Measurements from ENCODE around the gene RIPOR2. TPM values are rescaled to one million over a fixed set of nuclear protein-coding genes. Genes with fewer than 3 reads are reported as not detected.

The RIPOR2 gene
- total RNA-seq, 4 donors from 2014 or later, result 3.7 to 112 (median 6.1) TPM

DNA sequence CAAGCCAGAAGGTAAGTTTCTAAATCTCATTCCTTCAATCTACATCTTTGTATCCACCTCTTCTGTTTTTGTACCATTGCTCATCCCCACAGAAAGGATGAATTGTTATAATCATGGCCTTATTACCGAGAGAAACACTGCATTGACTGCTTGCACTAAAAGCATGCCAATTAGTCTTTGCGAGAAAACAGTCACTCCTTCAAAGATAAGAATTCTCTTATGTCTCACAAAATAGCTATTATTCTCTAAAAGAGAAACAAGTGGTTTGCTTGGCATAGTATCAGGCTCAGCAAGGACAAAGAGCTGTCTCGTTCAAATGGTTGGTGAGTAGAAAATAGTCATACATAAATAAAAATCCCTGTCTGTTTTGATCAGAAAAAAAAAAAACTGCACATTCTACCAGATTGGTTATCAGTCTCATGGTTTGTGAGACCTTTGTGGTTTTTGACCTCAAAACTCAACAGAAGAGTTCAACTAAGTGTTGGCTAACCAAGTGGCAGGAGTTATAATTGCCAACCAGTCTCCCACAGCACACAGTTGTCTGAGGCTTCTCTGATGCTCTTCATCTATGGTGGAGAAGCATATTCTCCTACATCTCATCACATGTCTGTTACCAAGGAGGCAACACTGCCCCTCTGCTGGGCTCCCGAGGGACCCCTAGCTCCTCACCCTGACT is 101.9 kb downstream of the RIPOR2 start:
- H3K9me3 ChIP-seq, result no peaks in the 10 kb centered on the region
- TF ChIP-seq, protein P1, sequence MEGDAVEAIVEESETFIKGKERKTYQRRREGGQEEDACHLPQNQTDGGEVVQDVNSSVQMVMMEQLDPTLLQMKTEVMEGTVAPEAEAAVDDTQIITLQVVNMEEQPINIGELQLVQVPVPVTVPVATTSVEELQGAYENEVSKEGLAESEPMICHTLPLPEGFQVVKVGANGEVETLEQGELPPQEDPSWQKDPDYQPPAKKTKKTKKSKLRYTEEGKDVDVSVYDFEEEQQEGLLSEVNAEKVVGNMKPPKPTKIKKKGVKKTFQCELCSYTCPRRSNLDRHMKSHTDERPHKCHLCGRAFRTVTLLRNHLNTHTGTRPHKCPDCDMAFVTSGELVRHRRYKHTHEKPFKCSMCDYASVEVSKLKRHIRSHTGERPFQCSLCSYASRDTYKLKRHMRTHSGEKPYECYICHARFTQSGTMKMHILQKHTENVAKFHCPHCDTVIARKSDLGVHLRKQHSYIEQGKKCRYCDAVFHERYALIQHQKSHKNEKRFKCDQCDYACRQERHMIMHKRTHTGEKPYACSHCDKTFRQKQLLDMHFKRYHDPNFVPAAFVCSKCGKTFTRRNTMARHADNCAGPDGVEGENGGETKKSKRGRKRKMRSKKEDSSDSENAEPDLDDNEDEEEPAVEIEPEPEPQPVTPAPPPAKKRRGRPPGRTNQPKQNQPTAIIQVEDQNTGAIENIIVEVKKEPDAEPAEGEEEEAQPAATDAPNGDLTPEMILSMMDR (IDR thresholded peaks at IDR 0.05), result no peak
- no peak for TF ChIP-seq POLR2A (IDR thresholded peaks at IDR 0.05)
- DNase-seq, result no peak
- no peak overlapping the region for H3K27ac ChIP-seq
- H3K27me3 ChIP-seq, result no peaks in the 10 kb centered on the region
- no peak overlapping the region for H3K4me3 ChIP-seq
- H3K4me1 ChIP-seq, result no peaks in the 10 kb centered on the region
- H3K36me3 ChIP-seq, result no peaks in the 10 kb centered on the region

DNA sequence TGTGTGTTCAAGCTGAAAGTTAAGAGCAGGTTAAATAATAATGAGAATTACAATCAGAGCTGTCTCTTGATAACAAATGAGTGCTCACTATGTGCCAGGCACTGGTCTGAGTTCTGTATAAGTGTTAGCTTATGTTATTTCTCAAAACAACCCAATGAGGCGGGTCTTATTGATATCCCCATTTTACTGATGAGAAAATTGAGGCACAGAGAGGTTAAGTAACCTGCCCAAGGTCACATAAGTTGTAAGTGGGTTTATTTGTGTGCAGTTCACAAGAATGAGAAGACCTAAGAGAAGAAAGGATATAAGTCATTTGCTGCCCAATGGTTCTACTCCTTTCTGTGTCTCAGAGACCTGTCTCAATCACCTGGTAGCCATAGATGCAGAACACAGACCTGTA is 103.0 kb downstream of the RIPOR2 start:
- Histone ChIP-seq H3K4me1 (no peaks in the 10 kb centered on the region), H3K27me3 (no peaks in the 10 kb centered on the region), H3K27ac (no peak overlapping the region), H3K4me3 (no peak overlapping the region), H3K36me3 (no peaks in the 10 kb centered on the region), H3K9me3 (no peaks in the 10 kb centered on the region)
- no peak for TF ChIP-seq POLR2A (IDR thresholded peaks at IDR 0.05)
- TF ChIP-seq, protein P1 (IDR thresholded peaks at IDR 0.05), result no peak
- no peak for DNase-seq

DNA sequence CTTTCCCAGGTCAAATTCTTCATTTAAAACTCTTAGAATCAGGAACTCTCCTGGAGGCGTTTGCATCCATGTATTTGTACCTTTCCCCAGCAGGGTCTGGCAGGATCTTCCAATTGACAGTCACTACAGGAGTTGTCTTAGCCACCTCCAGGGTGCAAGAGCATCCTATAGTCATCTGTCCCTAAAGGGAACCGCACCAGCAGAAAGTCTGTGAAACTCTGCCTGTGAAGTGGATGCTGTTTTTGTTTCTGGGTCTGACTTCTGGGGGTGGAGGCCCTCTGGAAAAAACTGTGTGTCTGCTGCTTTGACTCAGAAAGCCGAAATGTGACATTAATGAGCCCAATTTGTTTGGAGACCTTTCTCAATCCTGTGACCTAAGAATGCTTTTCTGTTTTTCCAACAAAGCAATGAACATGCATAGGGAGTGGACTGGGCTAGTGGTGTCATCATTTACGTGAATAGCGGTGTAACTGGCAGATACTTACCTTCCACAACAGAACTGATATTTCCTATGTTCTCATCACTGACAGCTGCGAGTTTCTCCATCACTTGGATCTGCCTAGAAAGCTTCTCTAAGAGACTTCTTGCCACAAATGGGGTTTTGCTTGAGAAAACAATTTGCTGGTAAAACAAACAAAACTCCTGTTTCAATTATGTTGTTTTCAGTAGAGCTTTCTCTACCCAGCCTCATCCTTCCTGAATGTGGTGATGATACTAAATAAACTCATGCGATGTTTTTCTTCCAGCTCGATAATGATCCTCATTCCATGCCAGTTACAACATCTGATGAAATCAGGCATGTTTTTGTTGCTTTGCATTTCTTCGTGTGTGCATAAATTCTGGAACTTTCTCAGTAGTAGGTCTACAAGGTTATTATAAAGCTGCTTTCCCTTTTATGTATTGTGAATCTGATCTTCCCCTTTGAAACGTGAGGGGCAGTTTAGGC is 103.7 kb downstream of the RIPOR2 start:
- Histone ChIP-seq H3K27me3 (no peaks in the 10 kb centered on the region), H3K36me3 (no peaks in the 10 kb centered on the region), H3K27ac (no peak overlapping the region), H3K4me1 (no peaks in the 10 kb centered on the region), H3K4me3 (no peak overlapping the region), H3K9me3 (no peaks in the 10 kb centered on the region)
- DNase-seq, result no peak
- TF ChIP-seq, protein P1 (IDR thresholded peaks at IDR 0.05), result no peak
- TF ChIP-seq POLR2A (IDR thresholded peaks at IDR 0.05), result no peak

DNA sequence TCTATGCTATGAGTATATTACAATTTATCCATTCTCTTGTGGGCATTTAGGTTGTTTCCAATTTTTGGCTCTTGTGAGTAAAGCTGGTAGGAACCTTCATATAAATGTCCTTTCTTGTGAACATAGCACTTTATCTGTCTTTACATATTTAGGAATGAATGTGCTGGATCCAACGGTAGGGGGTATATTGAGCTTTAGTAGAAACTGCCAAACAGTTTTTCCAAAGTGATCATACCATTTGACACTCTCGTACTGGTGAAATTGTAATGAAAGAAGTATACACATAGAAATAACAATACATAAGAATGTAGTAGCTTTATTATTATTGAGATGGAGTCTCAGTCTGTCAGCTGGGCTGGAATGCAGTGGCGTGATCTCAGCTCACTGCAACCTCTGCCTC is 106.1 kb downstream of the RIPOR2 start:
- Histone ChIP-seq H3K27ac (no peak overlapping the region), H3K27me3 (no peaks in the 10 kb centered on the region), H3K9me3 (no peaks in the 10 kb centered on the region), H3K4me3 (no peak overlapping the region), H3K4me1 (no peaks in the 10 kb centered on the region), H3K36me3 (no peaks in the 10 kb centered on the region)
- no peak for TF ChIP-seq POLR2A (IDR thresholded peaks at IDR 0.05)
- TF ChIP-seq, protein P1 (IDR thresholded peaks at IDR 0.05), result no peak
- DNase-seq, result no peak

DNA sequence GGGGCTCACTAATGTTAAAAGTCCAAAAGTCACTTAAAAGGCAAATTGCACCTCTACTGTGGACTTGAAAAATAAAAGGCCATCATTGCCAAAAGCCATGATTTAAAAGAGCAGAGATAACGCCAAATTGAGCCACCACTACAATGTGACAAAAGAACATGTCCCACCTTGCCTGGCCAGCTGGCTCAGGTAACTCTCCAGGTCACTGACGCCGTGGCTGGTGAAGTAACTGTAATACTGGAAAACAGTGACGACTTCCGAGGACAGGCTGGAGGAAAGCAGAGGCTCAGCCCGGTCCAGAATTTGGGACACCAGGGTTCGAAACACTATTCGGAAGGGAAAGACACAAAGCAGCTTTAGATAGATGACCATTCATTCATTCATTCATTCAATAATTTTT is 107.8 kb downstream of the RIPOR2 start:
- H3K9me3 ChIP-seq, result no peaks in the 10 kb centered on the region
- no peaks in the 10 kb centered on the region for H3K27me3 ChIP-seq
- no peak overlapping the region for H3K4me3 ChIP-seq
- no peak for DNase-seq
- no peak overlapping the region for H3K27ac ChIP-seq
- H3K4me1 ChIP-seq, result no peaks in the 10 kb centered on the region
- H3K36me3 ChIP-seq, result no peaks in the 10 kb centered on the region
- TF ChIP-seq, protein P1 (IDR thresholded peaks at IDR 0.05), result no peak
- no peak for TF ChIP-seq POLR2A (IDR thresholded peaks at IDR 0.05)

Data from Peyer's patch (tissue), 4 donors.